Naive thymus-derived CD8-positive, alpha-beta T cell (primary cell): ENCODE results near the gene PRMT1. TPM values are rescaled to one million over a fixed set of nuclear protein-coding genes. Genes with fewer than 3 reads are reported as not detected.

ENCODE experiments used
- ATAC-seq, 2 donors: fragments of 150-1000 bp; cut with Tn5 transposase in 1 of 2; sonication (Bioruptor Pico), chemical (Tn5 transposase) in 1 of 2; 1 replicate in 1 of 2; 2 replicates in 1 of 2; pipeline ENCODE4 v1.10.0; 2021; ENCODE audit warnings: mild to moderate bottlenecking in 2 of 2, moderate library complexity in 2 of 2
- POLR2A ChIA-PET: fragments of 350-600 bp; sonication (Branson Sonifier 250); formaldehyde crosslinking; loops from one replicate; lab custom pipeline; 2021; ENCODE audit warnings: antibody characterized with exemption; lab: Charles Lee
- DNase-seq, 10 donors: peaks; one replicate each; pipeline versions ENCODE4 v3.0.0 to v3.0.0-alpha.2; 2020 to 2022
- H3K27ac Mint-ChIP-seq, 10 donors: one replicate each; pipeline ENCODE4 v1.8.0; 2020 to 2022; ENCODE audit warnings: mild to moderate bottlenecking in 10 of 10, mixed read lengths in 10 of 10, moderate library complexity in 4 of 10, inconsistent platforms in 1 of 10
- H3K27me3 Mint-ChIP-seq, 5 donors: one replicate each; pipeline ENCODE4 v1.8.0; 2021 to 2022; ENCODE audit warnings: mixed read lengths in 5 of 5
- H3K36me3 Mint-ChIP-seq, 3 donors: one replicate each; pipeline ENCODE4 v1.8.0; 2020 to 2022; ENCODE audit warnings: mixed read lengths in 3 of 3, mild to moderate bottlenecking in 2 of 3, inconsistent platforms in 1 of 3
- H3K4me1 Mint-ChIP-seq, 4 donors: one replicate each; pipeline ENCODE4 v1.8.0; 2021 to 2022; ENCODE audit warnings: mixed read lengths in 4 of 4
- H3K4me3 Mint-ChIP-seq, 10 donors: one replicate each; pipeline ENCODE4 v1.8.0; 2020 to 2022; ENCODE audit warnings: mild to moderate bottlenecking in 10 of 10, mixed read lengths in 10 of 10, moderate library complexity in 6 of 10, inconsistent platforms in 1 of 10
- H3K9me3 Mint-ChIP-seq, 9 donors: one replicate each; pipeline ENCODE4 v1.8.0; 2020 to 2022; ENCODE audit warnings: mixed read lengths in 9 of 9, mild to moderate bottlenecking in 3 of 9, inconsistent platforms in 1 of 9, moderate library complexity in 1 of 9
- polyA plus RNA-seq, 3 donors: library from polyadenylated mRNA; unstranded; fragments of 300-500 nt; fragmentation: Illumina TruSeq; gene quantifications; one replicate each; pipeline ENCODE4 v1.2.3, GENCODE V29; 2021
- total RNA-seq, 8 experiments: library from RNA in 2 of 8; stranded (reverse) in 2 of 8; gene quantifications; one replicate each; pipeline ENCODE4 v1.2.3 and lab custom pipeline; 2021 to 2026

PRMT1 gene
- total and polyA plus RNA-seq, 5 experiments from 2014 or later, result 97.4 to 162 (median 150) TPM

DNA sequence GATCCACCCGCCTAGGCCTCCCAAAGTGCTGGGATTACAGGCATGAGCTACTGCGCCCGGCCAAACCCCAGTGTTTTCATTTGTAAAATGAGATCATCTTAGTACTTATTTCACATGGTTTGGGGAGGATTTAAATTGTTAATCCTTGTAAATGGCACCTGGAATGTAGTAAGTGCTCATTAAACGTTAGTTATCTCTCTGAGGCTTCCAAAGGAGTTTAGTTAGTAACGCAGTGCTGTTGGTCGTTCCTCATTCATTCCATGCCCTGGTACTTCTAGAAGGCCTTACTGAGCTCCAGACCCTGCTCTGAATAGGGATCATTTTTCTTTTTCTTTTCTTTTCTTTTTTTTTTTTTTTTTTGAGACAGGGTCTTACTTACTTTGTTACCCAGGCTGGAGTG, 19.0 kb downstream of the PRMT1 start:
- Mint-ChIP-seq H3K36me3 (no peaks in the 10 kb centered on the region), H3K4me1 (peaks cover 1 to 7% (median 6%) of the 10 kb centered on the region in 4 donors), H3K9me3 (no peaks in the 10 kb centered on the region), H3K27ac (no peak overlapping the region), H3K4me3 (no peak overlapping the region), H3K27me3 (peaks cover 0 to 17% (median 9%) of the 10 kb centered on the region in 5 donors)
- POLR2A ChIA-PET, result interaction anchor here (0.9 kb wide), 1 partner anchor 20 kb away, joined by 3 read pairs; no protein-coding TSS in a partner anchor
- ATAC-seq (no peak), DNase-seq (no peak)

DNA sequence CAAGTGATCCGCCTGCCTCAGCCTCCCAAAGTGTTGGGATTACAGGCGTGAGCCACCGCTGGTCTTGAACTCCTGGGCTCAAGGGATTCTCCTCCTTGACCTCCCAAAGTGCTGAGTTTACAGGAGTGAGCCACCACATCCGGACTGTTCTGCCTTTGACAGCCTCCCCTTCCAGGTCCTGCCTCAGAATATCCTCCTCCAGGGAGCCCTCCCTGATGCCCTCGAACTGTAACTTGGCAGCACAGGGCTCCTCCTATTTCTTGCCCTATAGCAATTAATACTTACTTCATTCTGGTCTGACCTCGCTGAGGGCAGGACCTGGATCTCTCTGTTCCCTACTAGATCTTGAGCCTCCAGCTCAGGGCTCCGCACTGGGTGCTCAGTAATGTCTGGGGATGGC, 19.8 kb downstream of the PRMT1 start:
- H3K27me3 Mint-ChIP-seq, result peaks cover 0 to 15% (median 9%) of the 10 kb centered on the region in 5 donors
- DNase-seq, result no peak
- no peak overlapping the region for H3K4me3 Mint-ChIP-seq
- POLR2A ChIA-PET, result no interaction called here
- H3K36me3 Mint-ChIP-seq, result no peaks in the 10 kb centered on the region
- no peaks in the 10 kb centered on the region for H3K9me3 Mint-ChIP-seq
- peaks cover 0 to 1% (median 0%) of the 10 kb centered on the region in 4 donors for H3K4me1 Mint-ChIP-seq
- H3K27ac Mint-ChIP-seq, result peak overlapping the region in 2 of 10 donors; percentile 21 to 44
- ATAC-seq, result no peak

DNA sequence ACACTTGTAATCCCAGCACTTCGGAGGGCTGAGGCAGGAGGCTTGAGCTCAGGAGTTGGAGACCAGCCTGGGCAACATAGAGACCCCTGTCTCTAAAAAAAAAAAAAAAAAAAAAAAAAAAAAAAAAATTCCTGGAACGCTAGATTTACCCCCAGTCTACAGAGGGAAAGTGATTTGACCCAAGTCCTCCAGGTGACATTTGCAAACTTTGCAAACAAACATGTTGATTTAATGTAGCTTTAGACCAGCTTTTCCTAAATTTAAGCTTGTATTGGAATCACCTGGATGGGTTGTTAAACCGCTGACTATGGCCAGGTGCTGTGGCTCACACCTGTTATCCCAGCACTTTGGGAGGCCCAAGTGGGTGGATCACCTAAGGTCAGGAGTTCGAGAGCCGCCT, 22.3 kb downstream of the PRMT1 start:
- H3K36me3 Mint-ChIP-seq, result peaks cover 0 to 2% (median 0%) of the 10 kb centered on the region in 3 donors
- H3K27me3 Mint-ChIP-seq, result peaks cover 0 to 35% (median 5%) of the 10 kb centered on the region in 5 donors
- H3K4me1 Mint-ChIP-seq, result peaks cover 0 to 1% (median 0%) of the 10 kb centered on the region in 4 donors
- H3K4me3 Mint-ChIP-seq, result no peak overlapping the region
- no peak overlapping the region for H3K27ac Mint-ChIP-seq
- no peak for DNase-seq
- POLR2A ChIA-PET, result interaction anchor here (0.6 to 0.9 kb wide), 2 partner anchors 9 to 11 kb away, joined by 3 to 11 read pairs; no protein-coding TSS in a partner anchor
- ATAC-seq, result no peak
- H3K9me3 Mint-ChIP-seq, result no peaks in the 10 kb centered on the region

DNA sequence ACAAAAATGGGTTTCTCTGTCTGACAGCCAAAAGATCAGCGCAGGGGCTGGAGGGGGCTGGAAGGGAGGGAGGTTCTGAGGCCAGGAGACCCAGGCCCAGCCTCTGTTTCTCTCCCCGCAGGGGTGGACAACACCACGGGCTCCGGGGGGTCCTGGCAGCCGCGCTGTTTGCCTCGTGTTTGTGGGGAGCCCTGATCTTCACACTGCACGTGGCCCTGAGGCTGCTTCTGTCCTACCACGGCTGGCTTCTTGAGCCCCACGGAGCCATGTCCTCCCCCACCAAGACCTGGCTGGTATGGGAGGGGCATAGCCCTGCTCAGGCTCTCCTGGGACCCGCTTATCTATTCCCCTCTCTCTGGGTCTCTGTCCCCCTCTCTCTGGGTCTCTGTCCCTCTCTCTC, 23.5 kb downstream of the PRMT1 start:
- POLR2A ChIA-PET, result interaction anchor here (0.6 to 0.8 kb wide), 2 partner anchors 1051 to 1653 kb away, joined by 3 to 4 read pairs; no protein-coding TSS in a partner anchor
- Mint-ChIP-seq H3K4me1 (peaks cover 0 to 1% (median 0%) of the 10 kb centered on the region in 4 donors), H3K36me3 (peaks cover 0 to 2% (median 0%) of the 10 kb centered on the region in 3 donors), H3K27me3 (peaks cover 0 to 35% (median 2%) of the 10 kb centered on the region in 5 donors), H3K9me3 (no peaks in the 10 kb centered on the region), H3K27ac (no peak overlapping the region), H3K4me3 (no peak overlapping the region)
- peak; percentile 42 to 53 for ATAC-seq
- no peak for DNase-seq

DNA sequence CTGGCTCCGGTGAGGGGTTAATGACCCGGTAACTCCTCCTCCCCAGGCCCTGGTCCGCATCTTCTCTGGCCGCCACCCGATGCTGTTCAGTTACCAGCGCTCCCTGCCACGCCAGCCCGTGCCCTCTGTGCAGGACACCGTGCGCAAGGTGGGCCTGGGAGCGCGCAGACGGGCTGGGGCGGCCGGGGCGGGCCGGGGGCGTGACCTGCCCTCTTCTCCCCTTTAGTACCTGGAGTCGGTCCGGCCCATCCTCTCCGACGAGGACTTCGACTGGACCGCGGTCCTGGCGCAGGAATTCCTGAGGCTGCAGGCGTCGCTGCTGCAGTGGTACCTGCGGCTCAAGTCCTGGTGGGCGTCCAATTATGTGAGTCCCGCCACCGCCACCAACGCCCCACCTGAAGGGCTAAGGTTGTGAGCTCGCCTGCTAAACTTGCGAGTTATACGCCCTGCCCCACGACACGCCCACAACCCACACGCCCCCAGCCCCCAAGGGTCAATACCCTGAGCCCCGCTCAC, 24.3 kb downstream of the PRMT1 start:
- DNase-seq (no peak), ATAC-seq (no peak)
- peaks cover 0 to 35% (median 2%) of the 10 kb centered on the region in 5 donors for H3K27me3 Mint-ChIP-seq
- no peak overlapping the region for H3K27ac Mint-ChIP-seq
- peaks cover 0 to 2% (median 0%) of the 10 kb centered on the region in 3 donors for H3K36me3 Mint-ChIP-seq
- no peaks in the 10 kb centered on the region for H3K9me3 Mint-ChIP-seq
- no peak overlapping the region for H3K4me3 Mint-ChIP-seq
- H3K4me1 Mint-ChIP-seq, result peaks cover 0 to 1% (median 0%) of the 10 kb centered on the region in 4 donors
- POLR2A ChIA-PET, result no interaction called here

DNA sequence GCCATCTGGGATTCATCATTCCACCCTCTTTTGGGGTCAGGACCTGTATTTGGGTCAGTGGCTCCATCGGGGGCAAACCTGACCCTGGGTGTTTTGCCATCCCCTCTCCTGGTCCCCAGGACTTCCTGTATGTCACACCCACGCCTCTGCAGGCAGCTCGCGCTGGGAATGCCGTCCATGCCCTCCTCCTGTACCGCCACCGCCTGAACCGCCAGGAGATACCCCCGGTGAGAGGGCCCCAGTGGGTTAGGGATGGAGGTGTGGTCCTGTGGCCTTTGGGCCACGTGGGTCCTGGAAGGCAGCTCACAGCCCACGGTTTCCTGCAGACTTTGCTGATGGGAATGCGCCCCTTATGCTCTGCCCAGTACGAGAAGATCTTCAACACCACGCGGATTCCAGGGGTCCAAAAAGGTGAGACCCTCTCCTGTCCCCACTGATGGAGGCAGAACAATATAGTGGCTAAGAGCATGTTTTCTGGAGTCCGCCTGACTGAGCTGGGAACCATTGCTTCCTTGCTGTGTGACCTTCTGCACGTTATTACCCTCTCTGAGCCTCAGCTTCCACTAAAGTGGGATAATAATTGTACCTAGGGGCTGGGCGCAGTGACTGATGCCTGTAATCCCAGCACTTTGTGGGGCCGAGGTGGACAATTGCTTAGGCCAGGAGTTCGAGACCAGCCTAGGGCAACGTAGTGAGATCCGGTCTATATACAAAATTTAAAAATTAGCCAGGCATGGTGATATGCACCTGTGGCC, 28.0 kb downstream of the PRMT1 start:
- H3K27ac Mint-ChIP-seq, result no peak overlapping the region

DNA sequence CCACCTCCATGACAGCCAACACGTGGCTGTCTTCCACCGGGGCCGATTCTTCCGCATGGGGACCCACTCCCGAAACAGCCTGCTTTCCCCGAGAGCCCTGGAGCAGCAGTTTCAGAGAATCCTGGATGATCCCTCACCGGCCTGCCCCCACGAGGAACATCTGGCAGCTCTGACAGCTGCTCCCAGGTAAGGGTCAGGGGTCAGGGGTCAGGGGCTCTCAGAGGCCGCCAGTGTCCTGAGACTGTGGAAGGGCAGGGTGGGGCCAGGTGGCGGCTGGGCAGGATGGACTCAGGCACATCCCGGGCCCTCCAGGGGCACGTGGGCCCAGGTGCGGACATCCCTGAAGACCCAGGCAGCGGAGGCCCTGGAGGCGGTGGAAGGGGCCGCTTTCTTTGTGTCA, 28.8 kb downstream of the PRMT1 start:
- Mint-ChIP-seq H3K9me3 (no peaks in the 10 kb centered on the region), H3K27me3 (peaks cover 0 to 38% (median 10%) of the 10 kb centered on the region in 5 donors), H3K4me1 (peaks cover 0 to 1% (median 0%) of the 10 kb centered on the region in 4 donors), H3K27ac (no peak overlapping the region), H3K4me3 (no peak overlapping the region), H3K36me3 (peaks cover 0 to 2% (median 0%) of the 10 kb centered on the region in 3 donors)
- no peak for ATAC-seq
- DNase-seq, result no peak
- POLR2A ChIA-PET, result no interaction called here

More for the DNA sequence above, 28.0 kb downstream of the PRMT1 start:
- POLR2A ChIA-PET, result no interaction called here
- Mint-ChIP-seq H3K4me1 (peaks cover 0 to 1% (median 0%) of the 10 kb centered on the region in 4 donors), H3K9me3 (no peaks in the 10 kb centered on the region), H3K27me3 (peaks cover 0 to 39% (median 6%) of the 10 kb centered on the region in 5 donors), H3K36me3 (peaks cover 0 to 2% (median 0%) of the 10 kb centered on the region in 3 donors), H3K4me3 (no peak overlapping the region)
- DNase-seq (no peak), ATAC-seq (no peak)

- Mint-ChIP-seq H3K27ac (peak overlapping the region in 1 of 10 donors; percentile 43), H3K36me3 (no peaks in the 10 kb centered on the region), H3K4me3 (no peak overlapping the region), H3K27me3 (peaks cover 0 to 10% (median 4%) of the 10 kb centered on the region in 5 donors), H3K9me3 (no peaks in the 10 kb centered on the region), H3K4me1 (peaks cover 0 to 3% (median 0%) of the 10 kb centered on the region in 4 donors)
- POLR2A ChIA-PET, result no interaction called here
- ATAC-seq, result no peak
- no peak for DNase-seq
Observed at GRCh38 chr19:49710372-49710951, 33.4 kb downstream of the PRMT1 start.

GRCh38 chr19:49712397-49712859, 35.4 kb downstream of the PRMT1 start:
- Mint-ChIP-seq H3K4me3 (no peak overlapping the region), H3K27ac (no peak overlapping the region), H3K4me1 (peaks cover 3 to 7% (median 5%) of the 10 kb centered on the region in 4 donors), H3K9me3 (no peaks in the 10 kb centered on the region), H3K27me3 (peaks cover 0 to 10% (median 4%) of the 10 kb centered on the region in 5 donors), H3K36me3 (peaks cover 0 to 1% (median 0%) of the 10 kb centered on the region in 3 donors)
- ATAC-seq (no peak), DNase-seq (no peak)
- POLR2A ChIA-PET, result interaction anchor here (0.6 kb wide), 1 partner anchor 21 kb away, joined by 7 read pairs; no protein-coding TSS in a partner anchor

DNA sequence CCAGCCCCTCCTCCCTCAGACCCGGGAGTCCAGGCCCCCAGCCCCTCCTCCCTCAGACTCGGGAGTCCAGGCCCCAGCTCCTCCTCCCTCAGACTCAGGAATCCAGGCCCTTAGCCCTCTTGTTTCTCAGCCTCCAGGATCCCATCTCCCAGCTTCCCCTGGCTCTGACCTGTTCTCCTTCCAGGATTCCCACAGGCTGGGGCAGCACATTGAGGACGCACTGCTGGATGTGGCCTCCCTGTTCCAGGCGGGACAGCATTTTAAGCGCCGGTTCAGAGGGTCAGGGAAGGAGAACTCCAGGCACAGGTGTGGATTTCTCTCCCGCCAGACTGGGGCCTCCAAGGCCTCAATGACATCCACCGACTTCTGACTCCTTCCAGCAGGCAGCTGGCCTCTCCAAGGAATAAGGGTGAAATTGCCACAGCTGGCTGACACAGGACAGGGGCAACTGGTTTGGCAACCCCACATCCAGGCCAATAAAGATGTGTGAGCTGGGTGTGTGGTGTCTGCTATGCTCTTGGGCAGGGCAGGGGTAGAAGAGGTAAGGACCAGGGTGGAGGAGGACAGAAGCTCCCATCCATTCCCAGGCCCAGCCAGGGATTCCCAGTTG, 36.3 kb downstream of the PRMT1 start:
- DNase-seq (peak in 1 of 10 donors; percentile 59), ATAC-seq (no peak)
- POLR2A ChIA-PET, result interaction anchor here (0.5 to 0.7 kb wide), 2 partner anchors 152 to 202 kb away, joined by 3 to 8 read pairs; no protein-coding TSS in a partner anchor
- Mint-ChIP-seq H3K4me1 (peaks cover 6 to 14% (median 10%) of the 10 kb centered on the region in 4 donors), H3K27me3 (peaks cover 0 to 10% (median 4%) of the 10 kb centered on the region in 5 donors), H3K27ac (peak overlapping the region in 3 of 10 donors; percentile 21 to 66 (median 24)), H3K9me3 (no peaks in the 10 kb centered on the region), H3K4me3 (no peak overlapping the region), H3K36me3 (peaks cover 0 to 5% (median 0%) of the 10 kb centered on the region in 3 donors)

GRCh38 chr19:49716154-49716553, 39.1 kb downstream of the PRMT1 start:
- peaks cover 8 to 25% (median 10%) of the 10 kb centered on the region in 4 donors for H3K4me1 Mint-ChIP-seq
- H3K36me3 Mint-ChIP-seq, result peaks cover 0 to 10% (median 0%) of the 10 kb centered on the region in 3 donors
- no peak for DNase-seq
- peak overlapping the region in 1 of 10 donors; percentile 22 for H3K4me3 Mint-ChIP-seq
- peak overlapping the region in 6 of 10 donors; percentile 5 to 67 (median 60) for H3K27ac Mint-ChIP-seq
- H3K9me3 Mint-ChIP-seq, result no peaks in the 10 kb centered on the region
- no peaks in the 10 kb centered on the region for H3K27me3 Mint-ChIP-seq
- POLR2A ChIA-PET, result interaction anchor here (1.1 to 3.4 kb wide), 4 partner anchors 20 to 161 kb away, joined by 3 to 40 read pairs (median 8); partner anchors contain the start of genes AKT1S1, AP2A1 and TBC1D17
- ATAC-seq, result no peak

GRCh38 chr19:49718511-49718910, 41.4 kb downstream of the PRMT1 start:
- ATAC-seq, result no peak
- H3K4me1 Mint-ChIP-seq, result peaks cover 6 to 32% (median 10%) of the 10 kb centered on the region in 4 donors
- H3K27ac Mint-ChIP-seq, result peak overlapping the region; percentile 60 to 100 (median 98)

More at GRCh38 chr19:49718511-49718910, 41.4 kb downstream of the PRMT1 start:
- no peak for DNase-seq
- peaks cover 0 to 20% (median 10%) of the 10 kb centered on the region in 3 donors for H3K36me3 Mint-ChIP-seq
- POLR2A ChIA-PET, result interaction anchor here (0.6 to 3.4 kb wide), 23 partner anchors 9 to 1179 kb away, joined by 3 to 40 read pairs (median 4); partner anchors contain the start of genes AKT1S1, AP2A1, ATF5 and FUZ
- H3K9me3 Mint-ChIP-seq, result no peaks in the 10 kb centered on the region
- peak overlapping the region; percentile 52 to 97 (median 80) for H3K4me3 Mint-ChIP-seq
- no peaks in the 10 kb centered on the region for H3K27me3 Mint-ChIP-seq
